ENCODE results near the gene TIMM44. TPM values are rescaled to one million over a fixed set of nuclear protein-coding genes. Genes with fewer than 3 reads are reported as not detected.

TIMM44 gene
- total and polyA plus RNA-seq, 2 of the 8 experiments (the other 6 are each of a cell fraction or from before 2014, with no cell fraction given): 131 to 150 TPM

GRCh38 chr19:7905859-7906258, 37.6 kb downstream of the TIMM44 start:
- no peak overlapping the region for H2AFZ ChIP-seq (ENCODE audit: low read length)
- no peak overlapping the region for H3K4me3 ChIP-seq (ENCODE audit: extremely low read depth in 1 of 4, insufficient read depth in 2 of 4, low read depth in 3 of 4, low read length in 4 of 4)
- no peak overlapping the region for H2AK5ac ChIP-seq (ENCODE audit: low read depth, low read length)
- H3K79me2 ChIP-seq (ENCODE audit: control insufficient read depth in 1 of 2, insufficient read depth in 2 of 2, low read length in 2 of 2): peaks cover 0 to 22% of the 10 kb centered on the region in 2 experiments; a peak in 2 of 4 replicates
- ChIA-PET CTCF (ENCODE audit: partially characterized antibody) (no interaction called here), POLR2A (ENCODE audit: partially characterized antibody) (no interaction called here)
- peaks cover 0 to 11% (median 7%) of the 10 kb centered on the region in 4 experiments; a peak in 4 of 8 replicates for H3K36me3 ChIP-seq (ENCODE audit: control insufficient read depth in 2 of 4, insufficient read depth in 4 of 4, low read length in 3 of 4)
- no peak overlapping the region for H2BK20ac ChIP-seq (ENCODE audit: low read length)
- no peak overlapping the region for H2BK12ac ChIP-seq (ENCODE audit: low read depth, low read length)
- no peak overlapping the region for H2BK120ac ChIP-seq (replicated peaks; ENCODE audit: low read depth, low read length)
- H3K27ac ChIP-seq (ENCODE audit: low read depth, low read length): no peak overlapping the region
- H4K20me1 ChIP-seq (replicated peaks in 1 of 2; ENCODE audit: control insufficient read depth in 1 of 2, insufficient read depth in 2 of 2, low read length in 2 of 2): peaks cover 3 to 17% of the 10 kb centered on the region in 2 experiments
- H3K4ac ChIP-seq (replicated peaks; ENCODE audit: insufficient read length, low read depth, low read length): no peak overlapping the region
- H3K9me3 ChIP-seq (ENCODE audit: insufficient read depth in 2 of 2, low read depth in 1 of 2, low read length in 1 of 2): no peaks in the 10 kb centered on the region
- H3K23ac ChIP-seq (ENCODE audit: insufficient read length): no peak overlapping the region
- no peak overlapping the region for H4K5ac ChIP-seq (ENCODE audit: insufficient read length, low read depth, low read length)
- peaks cover 0 to 13% (median 7%) of the 10 kb centered on the region in 4 experiments; a peak in 5 of 7 replicates for H3K4me1 ChIP-seq (replicated peaks in 1 of 4; ENCODE audit: control insufficient read depth in 3 of 4, insufficient read depth in 4 of 4, low read length in 3 of 4)
- H3K56ac ChIP-seq (replicated peaks; ENCODE audit: insufficient read length, low read depth, low read length): no peak overlapping the region
- H3K4me2 ChIP-seq (ENCODE audit: insufficient read depth in 1 of 2, low read depth in 2 of 2, low read length in 2 of 2): no peak overlapping the region
- 96% methylated on average over 4 of the region's 10 CpGs; no CpG with 5 or more reads in 1 of the 2 experiments for WGBS, 2 experiments (ENCODE audit: extremely low coverage in 1 of 2, insufficient coverage in 1 of 2, insufficient read length in 1 of 2, insufficient replicate concordance in 2 of 2, low coverage in 1 of 2, low lambda C conversion rate in 2 of 2, missing lambda C conversion rate in 1 of 2)
- no peak for FAIRE-seq
- no peak overlapping the region for H3K9ac ChIP-seq (replicated peaks in 1 of 4; ENCODE audit: extremely low read depth in 1 of 4, low read depth in 3 of 4, low read length in 3 of 4)
- no peaks in the 10 kb centered on the region for H3K27me3 ChIP-seq (replicated peaks in 1 of 4; ENCODE audit: control insufficient read depth in 3 of 4, extremely low read depth in 1 of 4, insufficient read depth in 3 of 4, low read length in 3 of 4)
- no peak for TF ChIP-seq SIRT6 (IDR thresholded peaks at IDR 0.05; ENCODE audit: low read length)
- no peak for TF ChIP-seq POU5F1 (IDR thresholded peaks at IDR 0.05; ENCODE audit: low read depth, low read length)
- no peak for TF ChIP-seq EGR1 (IDR thresholded peaks at IDR 0.05; ENCODE audit: borderline replicate concordance, low read depth, low read length)
- TF ChIP-seq ATF2 (IDR thresholded peaks at IDR 0.05; ENCODE audit: low read length): no peak
- no peak for TF ChIP-seq NRF1 (IDR thresholded peaks at IDR 0.05; ENCODE audit: low read depth, low read length)
- no peak for TF ChIP-seq CHD2 (IDR thresholded peaks at IDR 0.05; ENCODE audit: low read length)
- no peak for TF ChIP-seq HDAC2 (IDR thresholded peaks at IDR 0.05; ENCODE audit: borderline replicate concordance in 1 of 2, low read depth in 2 of 2, low read length in 2 of 2)
- no peak overlapping the region for H3K14ac ChIP-seq (ENCODE audit: insufficient read length)
- no peak overlapping the region for H4K91ac ChIP-seq (replicated peaks; ENCODE audit: insufficient read length, low read length)
- no peak overlapping the region for H3K18ac ChIP-seq (ENCODE audit: extremely low read depth, low read length)
- peaks cover 13% of the 10 kb centered on the region for H3K23me2 ChIP-seq (ENCODE audit: low read depth, low read length)
- no peak for DNase-seq (ENCODE audit: low read depth in 1 of 2, low spot score in 2 of 2)
- H2BK5ac ChIP-seq (ENCODE audit: low read depth, low read length): no peak overlapping the region
- H2BK15ac ChIP-seq (ENCODE audit: low read length): no peak overlapping the region
- no peak overlapping the region for H4K8ac ChIP-seq (ENCODE audit: extremely low read depth, insufficient read depth, low read length)
- H3K79me1 ChIP-seq (ENCODE audit: low read depth, low read length): peaks cover 11% of the 10 kb centered on the region
